Retinal pigment epithelial cell (primary cell): ENCODE results near the gene PIK3C2G.

Experiments used
- DNase-seq: peaks from one replicate; pipeline ENCODE4 v3.0.0-alpha.2; 2010; ENCODE audit warnings: low read depth
- H3K4me3 ChIP-seq: 2 replicates; pipeline ENCODE4 v1.5.1; 2011; ENCODE audit warnings: mild to moderate bottlenecking, low read length, control low read depth, moderate library complexity
- TF ChIP-seq, protein P1 (sequence below): conservative IDR thresholded peaks from 2 replicates; pipeline ENCODE4 v1.5.1; 2011; ENCODE audit warnings: low read depth, low read length, control low read depth, inconsistent platforms

The PIK3C2G gene

GRCh38 chr12:18468246-18469075, 207.1 kb downstream of the PIK3C2G start:
- no peak overlapping the region for H3K4me3 ChIP-seq
- TF ChIP-seq, protein P1, sequence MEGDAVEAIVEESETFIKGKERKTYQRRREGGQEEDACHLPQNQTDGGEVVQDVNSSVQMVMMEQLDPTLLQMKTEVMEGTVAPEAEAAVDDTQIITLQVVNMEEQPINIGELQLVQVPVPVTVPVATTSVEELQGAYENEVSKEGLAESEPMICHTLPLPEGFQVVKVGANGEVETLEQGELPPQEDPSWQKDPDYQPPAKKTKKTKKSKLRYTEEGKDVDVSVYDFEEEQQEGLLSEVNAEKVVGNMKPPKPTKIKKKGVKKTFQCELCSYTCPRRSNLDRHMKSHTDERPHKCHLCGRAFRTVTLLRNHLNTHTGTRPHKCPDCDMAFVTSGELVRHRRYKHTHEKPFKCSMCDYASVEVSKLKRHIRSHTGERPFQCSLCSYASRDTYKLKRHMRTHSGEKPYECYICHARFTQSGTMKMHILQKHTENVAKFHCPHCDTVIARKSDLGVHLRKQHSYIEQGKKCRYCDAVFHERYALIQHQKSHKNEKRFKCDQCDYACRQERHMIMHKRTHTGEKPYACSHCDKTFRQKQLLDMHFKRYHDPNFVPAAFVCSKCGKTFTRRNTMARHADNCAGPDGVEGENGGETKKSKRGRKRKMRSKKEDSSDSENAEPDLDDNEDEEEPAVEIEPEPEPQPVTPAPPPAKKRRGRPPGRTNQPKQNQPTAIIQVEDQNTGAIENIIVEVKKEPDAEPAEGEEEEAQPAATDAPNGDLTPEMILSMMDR: no peak
- DNase-seq: peak; percentile 40

DNA sequence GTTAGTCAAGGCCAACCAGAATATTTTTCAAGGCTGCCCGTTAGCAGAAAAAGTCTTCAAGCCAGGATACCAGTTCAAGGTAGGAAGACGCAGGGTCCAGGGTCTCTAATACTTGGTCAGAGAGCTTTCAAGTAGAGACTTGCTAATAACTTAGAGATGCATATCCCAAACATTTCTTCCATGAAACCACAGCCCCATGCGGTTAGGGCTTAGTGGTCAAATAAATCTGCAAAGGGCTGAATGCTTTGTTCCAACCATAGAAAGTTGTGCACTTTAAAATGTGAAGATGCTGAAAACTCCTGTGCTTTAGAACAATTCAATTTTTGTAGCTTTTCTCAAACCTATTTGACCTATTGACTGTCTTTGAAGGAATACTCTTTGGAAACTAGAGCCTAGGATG, 208.9 kb downstream of the PIK3C2G start:
- TF ChIP-seq, protein P1: no peak
- no peak overlapping the region for H3K4me3 ChIP-seq
- DNase-seq: no peak

DNA sequence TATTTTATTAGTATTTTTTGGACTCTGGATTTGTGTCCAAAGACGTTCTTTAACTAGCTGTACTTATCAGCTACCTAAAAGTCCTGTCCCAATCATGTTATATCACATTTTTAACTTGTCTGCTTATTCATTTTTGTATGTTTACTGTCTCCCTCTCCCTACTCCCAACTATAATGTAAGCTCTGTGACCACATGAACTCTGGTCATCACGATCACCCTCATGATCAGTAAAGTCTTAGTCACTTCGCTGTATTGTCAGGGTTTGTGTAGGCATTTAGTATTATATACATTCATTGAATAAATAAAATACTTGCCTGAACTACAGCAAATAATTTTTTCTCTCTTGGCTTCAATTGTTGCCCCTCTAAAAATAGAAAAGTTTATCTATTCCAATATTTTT, 211.0 kb downstream of the PIK3C2G start:
- DNase-seq: no peak
- H3K4me3 ChIP-seq: no peak overlapping the region
- TF ChIP-seq, protein P1: no peak

DNA sequence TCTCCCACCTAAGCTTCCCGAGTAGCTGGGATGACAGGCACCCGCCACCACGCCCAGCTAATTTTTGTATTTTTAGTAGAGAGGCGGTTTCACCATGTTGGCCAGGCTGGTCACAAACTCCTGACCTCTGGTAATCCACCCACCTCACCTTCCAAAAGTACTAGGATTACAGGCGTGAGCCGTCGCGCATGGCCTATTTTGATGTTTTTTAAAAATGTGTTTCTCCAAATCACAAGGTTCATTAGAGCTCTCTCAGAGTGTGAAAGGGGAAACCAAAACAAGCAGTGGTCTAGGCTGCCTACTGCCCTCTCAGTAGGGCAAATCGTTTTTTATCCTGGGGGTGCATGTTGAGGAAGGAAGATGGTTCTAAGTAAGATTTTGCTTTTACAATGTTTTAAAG, 211.5 kb downstream of the PIK3C2G start:
- TF ChIP-seq, protein P1: no peak
- DNase-seq: no peak
- H3K4me3 ChIP-seq: no peak overlapping the region

DNA sequence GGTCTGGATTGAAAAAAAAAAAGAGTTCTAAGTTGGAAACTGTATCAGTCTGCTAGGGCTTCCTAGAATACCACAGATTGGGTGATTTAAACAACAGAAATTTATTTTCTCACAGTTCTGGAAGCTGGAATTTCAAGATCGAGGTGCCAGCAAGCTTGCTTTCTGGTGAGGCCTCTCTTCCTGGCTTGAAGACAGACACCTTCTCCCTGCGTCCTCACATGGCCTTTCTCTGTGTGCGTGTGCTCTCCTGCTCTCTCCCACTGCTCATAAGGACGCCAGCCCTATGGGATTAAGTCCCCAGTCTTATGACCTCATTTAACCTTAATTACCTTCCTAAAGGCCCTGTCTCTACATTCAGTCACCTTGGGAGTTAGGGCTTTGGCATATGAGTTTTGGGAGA, 215.5 kb downstream of the PIK3C2G start:
- no peak for DNase-seq
- no peak overlapping the region for H3K4me3 ChIP-seq
- TF ChIP-seq, protein P1: no peak

DNA sequence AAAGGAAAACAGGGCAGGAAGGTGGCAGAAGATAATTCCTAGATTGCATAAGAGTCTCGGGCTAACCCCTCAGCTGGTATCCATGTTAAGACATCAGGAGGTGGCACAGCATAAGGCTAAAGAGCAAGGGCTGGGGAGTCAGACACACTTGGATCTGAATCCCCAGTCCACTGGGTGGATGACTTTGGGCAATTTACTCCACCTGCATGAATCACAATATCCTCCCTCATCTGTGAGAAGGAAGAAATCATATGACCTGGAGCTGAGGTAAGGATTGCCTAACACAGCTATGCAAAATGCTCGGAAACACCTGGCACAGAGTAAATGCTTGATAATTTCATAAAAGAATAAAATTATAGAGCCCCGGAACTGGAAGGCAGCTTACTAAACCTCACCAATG, 217.9 kb downstream of the PIK3C2G start:
- TF ChIP-seq, protein P1: no peak
- no peak for DNase-seq
- no peak overlapping the region for H3K4me3 ChIP-seq

- H3K4me3 ChIP-seq: no peak overlapping the region
- TF ChIP-seq, protein P1: no peak
- no peak for DNase-seq
These were observed 221.3 kb downstream of the PIK3C2G start for GRCh38 chr12:18482601-18483120.
